ENCODE measurements around the gene SLC5A10.
"Not testable (repeated sequence)": the region's sequence is repeated elsewhere in the genome, so short reads cannot be mapped to it uniquely, and the experiment has no call there.

SLC5A10 gene

DNA sequence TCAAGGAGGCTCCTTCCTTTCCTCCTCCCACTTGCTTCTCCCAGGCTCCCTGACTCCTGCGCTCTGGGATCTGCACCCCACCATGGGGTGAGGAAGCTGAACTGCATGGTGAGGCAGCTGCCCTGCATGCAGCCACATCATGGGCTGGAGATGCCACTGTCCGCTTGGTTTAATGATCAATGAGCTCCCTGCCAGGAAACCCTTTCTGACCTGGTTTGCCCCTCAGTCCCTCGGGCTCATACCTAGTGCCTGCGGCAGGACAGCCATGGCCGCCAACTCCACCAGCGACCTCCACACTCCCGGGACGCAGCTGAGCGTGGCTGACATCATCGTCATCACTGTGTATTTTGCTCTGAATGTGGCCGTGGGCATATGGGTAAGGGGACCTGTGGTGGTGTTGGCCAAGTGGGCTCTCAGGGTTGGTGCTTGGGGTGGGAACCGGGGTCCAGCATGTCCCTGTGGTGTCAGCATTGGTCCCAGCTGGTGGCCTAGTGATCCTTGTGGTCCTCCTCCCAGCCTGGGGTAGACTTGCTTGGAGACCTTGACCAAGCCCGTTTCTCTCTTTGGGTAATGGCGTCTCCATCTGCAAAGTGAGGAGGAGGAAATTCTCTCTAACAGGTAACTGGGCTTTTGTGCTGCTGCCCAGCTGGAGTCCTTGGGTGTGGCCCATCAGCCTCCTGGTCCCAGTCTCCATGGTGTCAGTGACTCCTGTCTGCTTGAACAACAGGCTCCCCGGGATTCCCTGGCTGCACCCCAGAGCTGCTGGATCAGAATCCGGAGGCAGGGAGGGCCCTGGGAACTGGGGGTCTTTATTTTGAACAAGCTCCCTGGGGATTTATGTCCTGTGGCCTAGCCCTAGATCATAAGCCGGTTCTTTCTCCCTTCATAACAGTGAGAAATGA lies at the start of gene SLC5A10:
TSS of gene SLC5A10 (plus strand) at position 225 of the 902 bp plus-strand sequence. CDS start at position 266, 41 bp downstream.
- DNase-seq, result no peak

DNA sequence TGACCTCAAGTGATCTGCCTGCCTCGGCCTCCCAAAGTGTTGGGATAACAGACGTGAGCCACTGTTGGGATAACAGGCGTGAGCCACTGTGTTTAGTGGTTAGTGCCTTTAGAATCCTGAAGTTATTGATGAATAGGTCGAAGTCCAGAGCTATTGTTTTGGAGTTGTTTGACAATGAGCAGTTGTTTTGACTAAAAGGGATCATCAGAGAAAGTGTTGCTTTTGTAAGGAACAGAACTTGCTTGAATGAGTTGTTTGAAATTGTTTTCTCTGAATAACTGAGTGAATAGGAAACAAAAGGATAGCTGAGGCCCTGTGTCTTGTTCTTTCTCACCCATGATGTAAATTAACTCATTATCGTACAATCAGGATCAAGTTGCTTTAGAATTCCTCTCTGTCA lies 47.5 kb upstream of the SLC5A10 start:
- no peak for DNase-seq

DNA sequence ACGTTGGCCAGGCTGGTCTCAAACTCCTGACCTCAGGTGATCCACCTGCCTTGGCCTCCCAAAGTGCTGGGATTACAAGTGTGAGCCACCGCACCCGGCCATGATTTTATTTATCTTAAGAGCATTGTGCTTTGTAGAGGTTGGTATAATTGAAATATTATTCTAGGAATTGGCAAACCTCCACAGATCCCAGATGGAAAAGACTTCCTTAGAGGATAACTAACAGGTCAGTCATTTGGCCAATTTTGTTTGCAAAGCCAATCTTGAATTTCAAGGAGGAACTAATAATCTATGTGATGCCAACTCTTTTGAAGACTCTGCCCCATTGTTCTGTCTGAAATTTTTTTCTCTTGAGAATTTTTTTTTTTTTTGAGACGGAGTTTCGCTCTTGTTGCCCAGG lies 46.7 kb upstream of the SLC5A10 start:
- no peak for DNase-seq

DNA sequence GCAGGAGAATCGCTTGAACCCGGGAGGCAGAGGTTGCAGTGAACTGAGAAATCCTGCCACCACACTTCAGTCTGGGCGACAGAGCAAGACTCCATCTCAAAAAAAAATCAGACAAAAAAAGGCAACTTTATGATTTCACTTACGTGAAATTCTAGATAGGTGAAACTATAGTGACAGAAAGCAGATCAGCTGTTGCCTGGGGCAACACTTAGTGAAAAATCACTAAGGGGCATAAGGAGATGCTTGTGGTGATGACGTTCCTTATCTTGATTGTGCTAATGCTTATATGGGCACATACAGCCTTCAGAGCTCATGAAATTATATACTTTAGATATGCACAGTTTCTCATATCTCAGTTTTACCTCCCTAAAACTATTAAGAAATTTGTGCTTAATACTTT lies 41.6 kb upstream of the SLC5A10 start:
- no peak for DNase-seq

GRCh38 chr17:18910881-18911280 lies 41.1 kb upstream of the SLC5A10 start:
- DNase-seq, result no peak

DNA sequence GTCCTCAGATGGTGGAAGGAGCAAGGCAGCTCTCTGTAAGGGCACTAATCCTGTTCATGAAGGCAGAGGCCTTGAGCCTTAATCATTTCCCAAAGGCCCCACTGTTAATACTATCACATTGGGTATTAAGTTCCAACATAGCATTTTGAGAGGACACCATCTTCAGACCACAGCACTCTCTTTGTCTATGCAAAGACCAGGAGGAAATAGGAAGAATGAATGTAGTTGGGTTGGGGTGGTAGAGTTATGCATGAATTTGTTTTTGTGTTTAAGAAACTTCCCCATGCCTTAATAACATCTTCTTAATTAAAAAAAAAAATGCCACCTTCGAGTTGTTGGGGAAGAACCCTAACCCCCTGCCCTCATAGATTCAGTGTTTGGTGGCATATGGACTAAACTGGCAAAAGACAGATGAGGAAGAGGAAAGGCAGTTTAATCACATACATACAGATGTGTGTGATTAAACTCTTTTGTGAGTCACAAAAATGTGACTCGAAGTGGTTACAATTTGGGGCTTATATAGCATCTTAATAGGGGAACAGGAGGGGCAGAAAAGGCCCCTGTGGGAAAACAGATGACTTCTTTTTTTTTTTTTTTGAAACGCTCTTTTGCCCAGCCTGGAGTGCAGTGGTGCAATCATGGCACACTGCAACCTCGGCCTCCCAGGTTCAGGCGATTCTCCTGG lies 35.0 kb upstream of the SLC5A10 start:
- no peak for DNase-seq

- DNase-seq, result no peak
These were observed 34.4 kb upstream of the SLC5A10 start for GRCh38 chr17:18917506-18918032.

GRCh38 chr17:18919963-18920362 lies 32.0 kb upstream of the SLC5A10 start:
- no peak for DNase-seq

- DNase-seq, result no peak
These were observed 31.0 kb upstream of the SLC5A10 start for GRCh38 chr17:18920911-18921441.

GRCh38 chr17:18921485-18921884 lies 30.5 kb upstream of the SLC5A10 start:
- no peak for DNase-seq

DNA sequence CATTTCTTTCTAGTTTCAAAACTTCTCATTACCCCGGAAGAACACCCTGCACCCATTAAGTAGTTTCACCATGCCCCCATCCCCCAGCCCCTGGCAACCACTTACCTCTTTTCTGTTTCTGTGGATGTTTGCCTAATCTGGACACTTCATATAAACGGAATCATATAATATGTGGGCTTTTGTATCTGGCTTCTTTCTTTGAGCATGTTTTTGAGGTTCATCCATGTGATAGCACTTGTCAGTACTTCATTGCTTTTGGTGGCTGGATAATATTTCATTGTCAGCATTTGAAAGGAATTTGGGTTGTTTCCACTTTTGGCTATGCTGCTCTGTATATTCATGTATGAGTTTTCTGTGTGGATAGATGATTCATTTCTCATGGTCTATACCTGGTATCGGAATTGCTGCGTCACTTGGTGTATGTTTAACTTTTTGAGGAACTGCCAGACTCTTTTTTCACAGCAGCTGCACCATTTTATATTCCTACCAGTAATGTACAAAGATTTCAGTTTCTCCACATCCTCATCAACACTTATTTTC lies 30.0 kb upstream of the SLC5A10 start:
- no peak for DNase-seq

DNA sequence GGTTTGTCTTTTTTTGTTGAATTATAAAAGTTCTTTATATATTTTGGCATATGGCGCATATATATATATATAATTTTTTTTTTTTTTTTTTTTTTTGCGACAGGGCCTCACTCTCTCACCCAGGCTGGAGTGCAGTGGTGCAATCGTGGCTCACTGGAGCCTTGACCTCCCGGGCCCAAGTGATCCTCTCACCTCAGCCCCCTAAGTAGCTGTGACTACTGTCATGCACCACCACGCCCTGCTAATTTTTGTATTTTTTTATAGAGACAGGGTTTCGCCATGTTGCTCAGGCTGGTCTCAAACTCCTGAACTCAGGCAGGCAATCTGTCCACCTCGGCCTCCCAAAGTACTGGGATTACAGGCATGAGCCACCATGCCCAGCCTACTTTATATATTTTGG lies 29.4 kb upstream of the SLC5A10 start:
- not testable (repeated sequence) for DNase-seq

DNA sequence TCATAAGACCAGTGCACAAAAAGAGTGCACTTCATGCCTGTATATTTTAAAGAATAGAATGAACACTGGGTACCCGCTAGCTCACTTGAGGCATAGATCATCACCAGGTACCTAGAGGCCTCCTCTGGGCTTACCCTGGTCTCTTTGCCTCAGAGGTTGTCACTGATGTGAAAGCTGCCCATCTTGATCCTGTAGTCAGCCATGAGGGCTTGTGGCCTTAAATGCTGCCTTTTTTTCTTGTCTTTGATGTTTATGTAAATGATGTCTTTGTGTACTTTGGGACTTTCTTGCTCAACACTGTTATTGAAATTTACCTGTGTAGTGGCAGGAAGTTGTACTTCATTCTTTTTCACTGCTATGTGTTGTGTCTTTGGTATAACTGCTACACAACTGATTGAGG lies 26.8 kb upstream of the SLC5A10 start:
- no peak for DNase-seq

GRCh38 chr17:18928628-18929125 lies 23.3 kb upstream of the SLC5A10 start:
- DNase-seq, result no peak

GRCh38 chr17:18932360-18933055 lies 19.5 kb upstream of the SLC5A10 start:
- no peak for DNase-seq

DNA sequence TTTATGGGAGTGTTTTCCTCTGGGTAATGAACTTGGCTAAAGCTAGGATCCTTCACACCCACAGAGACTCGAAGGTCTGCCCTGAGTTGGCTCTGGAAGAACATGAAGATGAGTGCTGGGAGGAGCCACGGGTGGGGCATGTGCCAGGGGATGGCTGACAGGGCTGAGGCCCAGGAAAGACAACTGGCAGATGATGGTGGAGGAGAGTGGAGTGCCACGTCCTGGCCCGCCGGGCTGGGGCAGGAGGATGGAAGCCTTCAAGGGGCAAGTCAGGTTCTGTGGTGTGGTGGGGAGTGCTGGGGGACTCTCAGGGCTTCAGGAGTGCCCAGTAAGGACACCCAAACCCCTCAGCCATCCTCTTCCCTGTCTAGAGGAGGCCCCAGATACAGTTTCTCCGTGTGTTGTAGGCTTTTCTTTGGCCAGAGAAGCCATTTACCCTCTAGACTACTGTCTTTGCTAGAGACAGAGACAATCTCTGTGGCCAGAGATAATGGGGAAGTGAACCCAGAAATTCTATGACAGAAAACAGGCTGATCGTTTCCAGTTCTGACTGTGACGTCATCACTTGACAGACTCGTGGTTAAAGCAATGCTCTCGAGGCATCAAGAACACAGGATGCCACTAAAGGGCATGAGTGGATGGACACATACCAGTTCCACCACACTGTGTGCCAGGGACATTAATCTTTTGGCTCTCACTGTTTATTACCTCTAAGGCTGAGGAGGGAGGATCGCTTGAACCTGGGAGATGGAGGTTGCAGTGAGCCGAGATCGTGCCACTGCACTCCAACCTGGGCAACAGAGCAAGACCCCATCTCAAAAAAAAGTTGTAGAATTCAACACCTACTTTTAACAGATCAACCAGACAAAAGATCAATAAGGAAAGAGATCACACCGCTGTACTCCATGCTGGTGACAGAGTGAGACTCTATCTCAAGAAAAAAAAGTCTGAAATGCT lies 18.6 kb upstream of the SLC5A10 start:
- DNase-seq, result no peak

GRCh38 chr17:18937981-18938691 lies 13.8 kb upstream of the SLC5A10 start:
- DNase-seq, result no peak

DNA sequence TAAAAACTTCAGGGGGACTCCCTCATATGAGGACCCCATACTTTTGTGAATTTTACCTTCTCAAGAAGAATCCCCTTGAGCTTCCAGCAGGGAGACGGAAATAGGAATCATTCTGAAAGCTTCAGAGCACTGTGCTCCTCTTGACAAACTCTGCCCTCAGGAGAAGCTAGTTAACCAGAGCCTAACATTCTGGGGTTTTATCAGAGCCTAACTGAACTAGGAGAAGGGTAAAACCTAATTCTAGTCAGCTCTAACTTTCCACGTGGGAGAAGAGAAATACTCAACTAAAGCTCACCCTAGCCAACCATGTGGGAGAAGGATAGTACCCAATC lies 13.3 kb upstream of the SLC5A10 start:
- no peak for DNase-seq

GRCh38 chr17:18944646-18945045 lies 7.3 kb upstream of the SLC5A10 start:
- no peak for DNase-seq

- DNase-seq, result no peak
These were observed 5.4 kb upstream of the SLC5A10 start for GRCh38 chr17:18946536-18946935.

- no peak for DNase-seq
These were observed 4.1 kb upstream of the SLC5A10 start for GRCh38 chr17:18947866-18948265.

Data from SIG-M5 (cell line).